Lower lobe of right lung (tissue), 2 donors: ENCODE data around the gene GNAO1. TPM values are rescaled to one million over a fixed set of nuclear protein-coding genes. Genes with fewer than 3 reads are reported as not detected.
A peak's percentile ranks its signal among the peaks of the same experiment; 100 is the strongest.

ENCODE experiments used
- ATAC-seq, 2 donors: fragments of 200-7000 bp; cut with Tn5 transposase; one replicate each; pipeline ENCODE4 v1.9.1; 2020 to 2022; ENCODE audit warnings: mild to moderate bottlenecking in 2 of 2, moderate library complexity in 2 of 2
- DNase-seq: peaks from one replicate; pipeline ENCODE4 v3.0.0-alpha.2; 2020
- H3K27ac ChIP-seq: fragments of 200-600 bp; one replicate; pipeline ENCODE4 v1.8.0; 2022
- H3K27me3 ChIP-seq: fragments of 200-600 bp; one replicate; pipeline ENCODE4 v1.8.0; 2022; ENCODE audit warnings: low read depth
- H3K36me3 ChIP-seq: fragments of 200-600 bp; one replicate; pipeline ENCODE4 v1.8.0; 2022; ENCODE audit warnings: mild to moderate bottlenecking
- H3K4me1 ChIP-seq: fragments of 200-600 bp; one replicate; pipeline ENCODE4 v1.8.0; 2022
- H3K4me3 ChIP-seq: fragments of 200-600 bp; one replicate; pipeline ENCODE4 v1.8.0; 2022; ENCODE audit warnings: mild to moderate bottlenecking
- H3K9me3 ChIP-seq: fragments of 200-600 bp; one replicate; pipeline ENCODE4 v1.8.0; 2022
- intact Hi-C: fragments of 100-400 bp; cut with DNase I; formaldehyde crosslinking; loops from one replicate; pipeline ENCODE4 v1.11.0; 2022
- long read RNA-seq: library from polyadenylated mRNA; unstranded; transcript quantifications from one replicate; pipeline ENCODE4 v2.0.0, GENCODE V29; 2021
- total RNA-seq: library from RNA; stranded (reverse); fragmentation: NEBNext Ultra II Directional; extraction: Animal tissue kit (Norgen Biotek cat#: 25700); gene quantifications from one replicate; pipeline ENCODE4 v1.2.1, GENCODE V29; 2021
- TF ChIP-seq, protein P1 (sequence below): fragments of 200-600 bp; IDR thresholded peaks from one replicate; pipeline ENCODE4 v1.8.0; 2022; ENCODE audit warnings: antibody characterized with exemption, mild to moderate bottlenecking
- donor health status: DM: no; HTN: yes; CAD: no; lungs with severe emphysema.

Gene GNAO1
- 1.8 TPM for total RNA-seq
- long read RNA-seq, partial matches to known transcripts, result 1 of 2 reads
- long read RNA-seq, other reads (novel, unspliced or antisense), result 1 of 2 reads

- Histone ChIP-seq H3K27me3 (peaks cover 61% of the 10 kb centered on the region), H3K27ac (no peak within 1 kb of the TSS), H3K4me1 (peaks cover 17% of the 10 kb centered on the region), H3K9me3 (no peaks in the 10 kb centered on the region), H3K4me3 (peak within 1 kb of the TSS; percentile 63), H3K36me3 (no peaks in the 10 kb centered on the region)
- intact Hi-C loops, result no loop called here
- peak; percentile 51 for DNase-seq
- peak; percentile 89 to 92 for ATAC-seq
- TF ChIP-seq, protein P1, sequence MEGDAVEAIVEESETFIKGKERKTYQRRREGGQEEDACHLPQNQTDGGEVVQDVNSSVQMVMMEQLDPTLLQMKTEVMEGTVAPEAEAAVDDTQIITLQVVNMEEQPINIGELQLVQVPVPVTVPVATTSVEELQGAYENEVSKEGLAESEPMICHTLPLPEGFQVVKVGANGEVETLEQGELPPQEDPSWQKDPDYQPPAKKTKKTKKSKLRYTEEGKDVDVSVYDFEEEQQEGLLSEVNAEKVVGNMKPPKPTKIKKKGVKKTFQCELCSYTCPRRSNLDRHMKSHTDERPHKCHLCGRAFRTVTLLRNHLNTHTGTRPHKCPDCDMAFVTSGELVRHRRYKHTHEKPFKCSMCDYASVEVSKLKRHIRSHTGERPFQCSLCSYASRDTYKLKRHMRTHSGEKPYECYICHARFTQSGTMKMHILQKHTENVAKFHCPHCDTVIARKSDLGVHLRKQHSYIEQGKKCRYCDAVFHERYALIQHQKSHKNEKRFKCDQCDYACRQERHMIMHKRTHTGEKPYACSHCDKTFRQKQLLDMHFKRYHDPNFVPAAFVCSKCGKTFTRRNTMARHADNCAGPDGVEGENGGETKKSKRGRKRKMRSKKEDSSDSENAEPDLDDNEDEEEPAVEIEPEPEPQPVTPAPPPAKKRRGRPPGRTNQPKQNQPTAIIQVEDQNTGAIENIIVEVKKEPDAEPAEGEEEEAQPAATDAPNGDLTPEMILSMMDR, result no peak
Observed at GRCh38 chr16:56191156-56191815, at the start of gene GNAO1. TSS of gene GNAO1 (plus strand) at chr16:56191489. CDS start at chr16:56192236, 747 bp downstream.

DNA sequence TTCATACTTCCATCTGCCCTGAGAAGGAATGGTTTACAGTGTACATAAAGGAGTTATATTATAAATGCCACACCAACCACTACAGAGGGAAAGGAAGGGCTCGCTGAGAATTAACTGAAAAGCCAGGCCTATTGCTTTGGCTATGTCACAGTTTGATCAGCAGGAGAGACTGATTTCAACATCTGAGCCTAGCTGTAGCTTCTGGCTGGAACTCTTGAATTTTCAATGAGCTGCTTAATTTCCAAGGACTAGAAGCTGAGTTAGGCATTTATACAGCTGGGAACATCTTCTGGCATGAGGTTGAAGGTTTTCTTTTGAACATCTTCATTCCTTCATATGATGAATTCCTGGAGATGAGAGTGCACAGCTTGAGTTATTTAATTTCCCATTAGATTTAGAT, 47.6 kb upstream of the GNAO1 start:
- intact Hi-C loops, result no loop called here
- H3K27ac ChIP-seq, result no peak overlapping the region
- no peak overlapping the region for H3K4me3 ChIP-seq
- DNase-seq (no peak), ATAC-seq (no peak)
- H3K4me1 ChIP-seq, result no peaks in the 10 kb centered on the region
- TF ChIP-seq, protein P1, result no peak
- no peaks in the 10 kb centered on the region for H3K27me3 ChIP-seq
- H3K9me3 ChIP-seq, result no peaks in the 10 kb centered on the region
- H3K36me3 ChIP-seq, result no peaks in the 10 kb centered on the region

GRCh38 chr16:56145369-56145768, 45.9 kb upstream of the GNAO1 start:
- Histone ChIP-seq H3K27me3 (no peaks in the 10 kb centered on the region), H3K36me3 (no peaks in the 10 kb centered on the region), H3K27ac (no peak overlapping the region), H3K4me3 (no peak overlapping the region), H3K4me1 (no peaks in the 10 kb centered on the region), H3K9me3 (no peaks in the 10 kb centered on the region)
- TF ChIP-seq, protein P1, result no peak
- ATAC-seq (no peak), DNase-seq (no peak)
- intact Hi-C loops, result no loop called here

GRCh38 chr16:56151621-56152020, 39.7 kb upstream of the GNAO1 start:
- TF ChIP-seq, protein P1, result no peak
- intact Hi-C loops, result no loop called here
- DNase-seq, result no peak
- Histone ChIP-seq H3K27me3 (no peaks in the 10 kb centered on the region), H3K27ac (no peak overlapping the region), H3K36me3 (no peaks in the 10 kb centered on the region), H3K4me1 (no peaks in the 10 kb centered on the region), H3K9me3 (no peaks in the 10 kb centered on the region), H3K4me3 (no peak overlapping the region)
- no peak for ATAC-seq

DNA sequence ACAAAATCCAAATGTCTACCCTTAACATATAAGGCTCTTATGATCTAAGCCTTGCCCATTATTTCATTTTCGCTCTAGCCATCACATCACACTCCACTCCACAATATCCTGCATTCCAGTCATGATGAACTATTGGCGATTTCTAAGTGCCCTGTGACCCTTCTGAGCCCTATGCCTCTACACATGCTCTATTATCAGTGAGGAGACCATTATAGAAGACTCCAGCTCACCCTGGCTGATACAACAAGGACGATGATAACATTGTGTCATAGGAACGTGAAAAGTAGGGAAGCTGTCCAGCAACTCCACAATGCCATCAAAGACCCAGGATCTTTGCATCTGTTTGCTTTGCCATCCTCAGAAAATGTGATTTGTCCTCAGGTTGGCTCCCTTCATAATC, 29.6 kb upstream of the GNAO1 start:
- Histone ChIP-seq H3K4me1 (no peaks in the 10 kb centered on the region), H3K27ac (no peak overlapping the region), H3K9me3 (no peaks in the 10 kb centered on the region), H3K27me3 (no peaks in the 10 kb centered on the region), H3K4me3 (no peak overlapping the region), H3K36me3 (no peaks in the 10 kb centered on the region)
- ATAC-seq (no peak), DNase-seq (no peak)
- TF ChIP-seq, protein P1, result no peak
- intact Hi-C loops, result no loop called here
